Stimulated activated naive CD4-positive, alpha-beta T cell treated with Interleukin-2 at 50 U/mL for 16 hours (primary cell): ENCODE results near the gene ZC2HC1B.
"Not testable (repeated sequence)": the region's sequence is repeated elsewhere in the genome, so short reads cannot be mapped to it uniquely, and the experiment has no call there.

ENCODE experiments used
- DNase-seq: peaks from one replicate; lab custom pipeline; 2025; lab: John Stamatoyannopoulos, UW

The ZC2HC1B gene

DNA sequence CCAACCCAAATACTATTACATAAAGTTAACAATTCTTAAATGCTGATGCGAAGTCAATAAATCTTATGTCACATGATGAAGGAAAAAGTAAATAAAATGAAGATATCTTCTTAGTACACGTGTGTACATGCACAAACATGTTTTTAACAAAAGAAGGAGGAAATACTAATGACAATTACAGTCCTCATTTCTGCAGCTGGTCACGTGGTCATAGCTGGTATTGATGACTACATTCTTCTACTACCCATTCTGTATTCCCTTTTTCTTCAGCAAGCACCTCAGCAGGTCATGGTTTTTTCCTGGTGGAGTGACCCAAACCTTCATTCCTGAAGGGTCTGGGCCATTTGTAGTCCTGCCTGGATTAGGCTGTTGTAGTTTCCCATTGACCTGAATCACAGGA, 4.5 kb downstream of the ZC2HC1B start:
- not testable (repeated sequence) for DNase-seq

DNA sequence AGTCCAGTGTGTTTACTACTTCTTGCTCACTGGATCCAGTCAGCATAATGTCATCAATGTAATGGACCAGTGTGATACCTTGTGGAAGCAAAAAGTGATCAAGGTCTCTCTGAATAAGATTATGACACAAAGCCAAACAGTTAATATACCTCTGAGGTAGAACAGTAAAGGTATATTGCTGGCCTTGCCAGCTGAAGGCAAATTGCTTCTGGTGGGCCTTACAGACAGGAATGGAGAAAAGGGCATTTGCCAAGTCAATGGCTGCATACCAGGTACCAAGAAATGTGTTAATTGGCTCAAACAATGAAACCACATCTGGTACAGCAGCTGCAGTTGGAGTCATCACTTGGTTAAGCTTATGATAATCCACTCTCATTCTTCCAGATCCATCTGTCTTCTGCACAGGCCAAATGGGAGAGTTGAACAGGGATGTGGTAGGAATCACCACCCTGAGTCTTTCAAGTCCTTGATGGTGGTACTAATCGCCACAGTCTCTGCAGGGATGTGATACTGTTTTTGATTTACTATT, 7.0 kb downstream of the ZC2HC1B start:
- not testable (repeated sequence) for DNase-seq

DNA sequence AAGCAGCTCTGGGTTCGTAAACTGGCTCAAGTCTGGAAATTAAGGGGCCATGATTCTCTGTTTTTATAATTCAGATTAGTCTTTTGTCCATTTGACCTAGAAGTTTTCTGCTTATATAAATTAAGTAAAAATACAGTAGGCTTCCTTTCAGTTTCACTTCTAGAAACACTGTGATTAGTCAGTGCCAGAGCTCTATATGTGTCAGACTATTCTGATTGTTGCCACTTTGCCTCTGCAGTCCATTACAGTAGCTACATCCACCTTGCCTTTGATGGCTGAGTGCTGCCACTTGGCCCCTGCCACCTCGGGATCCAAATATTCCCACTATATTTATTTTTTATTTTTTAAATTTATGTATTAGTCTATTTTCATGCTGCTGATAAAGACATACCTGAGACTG, 7.9 kb downstream of the ZC2HC1B start:
- no peak for DNase-seq

DNA sequence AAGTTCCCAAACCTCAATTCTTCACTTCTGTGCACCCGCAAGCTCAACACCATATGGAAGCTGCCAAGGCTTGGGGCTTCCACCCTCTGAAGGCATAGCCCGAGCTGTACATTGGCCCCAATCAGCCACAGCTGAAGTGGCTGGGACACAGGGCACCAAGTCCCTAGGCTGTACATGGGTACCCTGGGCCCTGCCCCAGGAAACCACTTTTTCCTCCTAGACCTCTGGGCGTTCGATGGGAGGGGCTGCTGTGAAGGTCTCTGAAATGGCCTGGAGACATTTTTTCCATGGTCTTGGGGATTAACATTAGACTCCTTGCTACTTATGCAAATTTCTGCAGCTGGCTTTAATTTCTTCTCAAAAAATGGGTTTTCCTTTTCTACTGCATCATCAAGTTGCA, 9.3 kb downstream of the ZC2HC1B start:
- not testable (repeated sequence) for DNase-seq

DNA sequence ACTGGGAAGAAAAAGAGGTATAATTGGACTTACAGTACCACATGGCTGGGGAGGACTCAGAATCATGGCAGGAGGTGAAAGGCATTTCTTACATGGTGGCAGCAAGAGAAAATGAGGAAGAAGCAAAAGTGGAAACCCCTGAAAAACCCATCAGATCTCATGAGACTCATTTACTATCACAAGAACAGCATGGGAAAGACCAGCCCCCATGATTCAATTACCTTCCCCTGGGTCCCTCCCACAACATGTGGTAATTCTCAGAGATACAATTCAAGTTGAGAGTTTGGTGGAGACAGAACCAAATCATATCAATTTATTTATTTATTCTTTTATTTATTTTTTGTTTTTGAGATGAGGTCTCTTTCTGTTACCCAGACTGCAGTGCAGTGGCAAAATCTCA, 10.2 kb downstream of the ZC2HC1B start:
- not testable (repeated sequence) for DNase-seq

DNA sequence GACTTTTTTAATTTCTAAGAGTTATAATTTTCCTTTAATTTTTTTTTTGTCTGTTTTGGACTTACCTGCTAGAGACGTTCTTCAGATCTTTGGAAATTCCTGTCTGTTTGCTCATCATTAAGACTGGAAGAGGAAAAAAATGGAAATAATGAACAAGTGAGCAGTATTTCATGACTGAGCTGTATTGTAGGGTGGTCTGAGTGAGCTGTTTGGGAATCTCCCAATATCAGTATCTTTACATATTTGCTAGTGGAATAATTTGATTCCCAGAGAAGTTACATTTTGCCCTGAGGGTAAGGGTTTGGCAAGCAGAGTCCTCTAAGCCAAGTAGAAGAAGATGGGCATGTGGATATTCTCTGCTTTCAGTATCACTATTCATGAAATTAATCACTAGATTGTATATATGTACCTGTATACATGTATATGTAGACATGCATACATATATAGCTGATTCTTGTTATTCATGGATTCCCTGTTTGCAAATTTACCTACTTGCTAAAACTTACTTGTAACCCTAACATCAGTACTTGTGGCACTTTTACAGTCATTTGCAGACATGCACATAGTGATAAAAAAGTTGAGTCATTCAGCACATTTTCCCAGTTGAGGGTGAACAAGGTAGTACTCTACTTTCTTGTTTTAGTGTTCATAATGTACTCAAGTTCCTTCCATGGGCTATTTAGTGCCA, 13.5 kb downstream of the ZC2HC1B start:
- DNase-seq: no peak

DNA sequence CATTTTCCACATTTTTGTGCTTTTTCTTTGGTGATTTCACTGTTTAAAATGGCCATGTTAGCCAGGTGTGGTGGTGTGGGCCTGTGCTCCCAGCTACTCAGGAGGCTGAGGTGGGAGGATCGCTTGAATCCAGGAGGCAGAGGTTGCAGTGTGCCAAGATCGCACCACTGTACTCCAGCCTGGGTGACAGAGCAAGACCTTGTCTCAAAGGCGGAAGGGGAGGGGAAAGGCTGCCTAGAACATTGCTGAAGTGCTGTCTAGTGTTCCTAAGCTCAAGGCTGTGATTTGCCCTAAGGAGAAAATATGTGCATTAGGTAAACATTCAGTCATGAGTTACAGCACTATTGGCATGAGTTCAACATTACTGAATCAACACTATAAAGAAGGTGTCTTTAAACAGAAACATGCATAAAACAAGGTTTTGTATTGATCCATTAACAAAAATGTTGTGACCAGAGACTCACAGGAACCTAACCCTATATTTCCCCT, 14.0 kb downstream of the ZC2HC1B start:
- DNase-seq: no peak

DNA sequence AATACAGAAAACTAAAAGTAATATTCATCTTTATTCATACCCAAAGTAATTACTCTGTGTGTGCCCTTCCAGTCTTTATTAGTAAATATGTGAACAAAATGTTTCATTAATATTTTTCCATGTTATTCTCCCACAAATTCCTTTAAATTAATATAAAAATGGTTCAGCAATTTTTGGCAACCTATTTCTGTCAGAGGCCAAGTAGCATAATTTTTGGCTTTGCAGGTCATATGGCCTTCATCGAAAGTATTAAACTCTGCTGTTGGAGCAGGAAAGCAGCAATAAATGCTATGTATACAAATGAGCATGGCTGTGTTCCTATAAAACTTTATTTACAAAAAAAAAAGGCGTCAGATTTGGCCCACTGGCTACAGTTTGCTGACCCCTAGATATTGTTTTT, 16.1 kb downstream of the ZC2HC1B start:
- DNase-seq: no peak

DNA sequence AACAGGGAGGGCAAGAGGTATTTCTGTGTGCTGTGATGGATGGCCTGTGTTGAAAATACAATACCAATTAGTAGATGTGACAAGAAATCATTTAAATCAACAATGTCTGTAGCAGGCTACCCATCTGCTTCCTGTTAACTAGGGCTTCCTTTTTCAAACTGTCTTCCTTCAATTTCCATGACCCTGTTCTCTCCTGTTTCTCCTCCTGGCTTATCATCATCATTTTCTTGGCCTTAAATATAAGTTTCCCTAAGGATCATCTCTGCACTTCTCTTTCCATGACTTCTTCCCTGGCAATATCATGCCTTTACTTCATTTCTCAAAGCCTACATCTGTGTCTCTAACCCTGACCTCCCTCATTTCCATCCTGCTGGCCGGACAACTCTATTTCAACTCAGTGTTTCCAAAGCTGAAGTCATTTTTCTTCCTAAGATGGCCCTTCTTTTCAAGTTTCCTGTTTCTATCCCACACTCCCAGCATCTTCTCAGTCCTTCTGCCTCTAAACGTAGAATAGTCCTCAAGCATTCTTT, 18.2 kb downstream of the ZC2HC1B start:
- DNase-seq: no peak

DNA sequence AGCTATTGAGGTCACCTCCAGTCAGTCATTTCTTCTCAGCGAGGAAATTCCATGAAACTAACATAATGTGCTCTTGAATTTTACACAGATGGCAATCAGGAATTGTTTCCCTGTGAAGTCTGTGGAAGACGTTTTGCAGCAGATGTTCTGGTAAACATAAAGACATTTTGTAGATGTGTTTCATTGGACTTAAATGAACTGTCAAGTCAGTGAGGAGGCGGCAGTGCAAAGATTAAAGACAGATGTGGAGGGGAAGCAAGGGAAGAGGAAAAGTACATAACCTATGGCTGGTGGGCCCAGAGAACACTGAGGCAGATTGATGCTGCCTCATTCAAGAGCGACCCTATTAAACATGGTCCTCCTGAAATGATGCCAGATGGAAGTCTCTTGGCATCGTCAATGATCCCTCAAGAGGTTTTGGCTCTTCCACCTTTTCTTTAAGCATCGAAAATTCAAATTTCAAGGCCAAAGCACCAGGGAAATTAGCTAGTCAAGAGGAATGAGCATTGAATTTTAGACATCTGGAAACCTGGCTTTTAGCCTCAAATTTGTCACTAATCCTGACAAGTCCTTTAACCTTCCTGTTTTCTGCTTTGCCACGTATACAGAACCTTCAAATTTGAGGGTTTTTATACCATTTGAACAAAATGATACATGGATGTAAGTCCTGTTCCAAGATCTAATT, 20.1 kb downstream of the ZC2HC1B start:
- DNase-seq: no peak

DNA sequence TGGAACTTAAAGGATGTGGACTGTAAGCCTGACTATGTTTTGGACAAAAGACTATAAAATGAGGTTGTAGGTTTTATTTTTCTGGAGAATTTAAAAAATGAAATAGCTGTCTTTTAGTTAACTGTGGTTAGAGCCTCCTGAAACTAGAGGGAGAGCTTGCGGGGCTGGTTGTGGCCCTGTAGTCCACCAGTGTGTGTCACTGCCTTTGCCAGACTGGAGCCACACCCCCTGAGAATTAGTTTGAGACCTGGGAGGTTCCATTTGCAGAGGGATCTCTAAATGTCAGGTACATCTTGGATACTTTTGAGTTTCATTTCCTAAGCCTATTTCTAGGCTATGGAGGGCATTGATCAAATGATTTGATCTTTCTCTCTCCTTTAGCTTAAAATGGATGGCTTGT, 20.8 kb downstream of the ZC2HC1B start:
- DNase-seq: no peak

DNA sequence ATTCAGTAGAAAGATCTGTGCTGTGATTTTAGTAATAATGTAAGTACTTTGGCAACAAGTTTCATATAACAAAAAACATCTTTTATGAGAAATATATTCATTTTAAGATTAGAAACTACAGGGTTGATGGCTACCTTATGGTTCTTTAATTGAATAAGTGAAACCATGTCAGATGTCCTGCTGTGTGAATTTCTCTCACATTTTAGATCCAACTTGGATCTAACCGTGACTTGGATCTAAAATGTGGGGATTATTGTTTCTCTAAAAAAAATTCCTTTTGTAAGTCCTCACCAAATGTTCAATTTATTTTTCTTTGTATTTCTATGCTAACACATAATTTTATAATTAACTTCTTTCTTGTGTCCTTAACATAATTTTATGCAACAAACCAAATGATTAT, 30.4 kb downstream of the ZC2HC1B start:
- DNase-seq: no peak

DNA sequence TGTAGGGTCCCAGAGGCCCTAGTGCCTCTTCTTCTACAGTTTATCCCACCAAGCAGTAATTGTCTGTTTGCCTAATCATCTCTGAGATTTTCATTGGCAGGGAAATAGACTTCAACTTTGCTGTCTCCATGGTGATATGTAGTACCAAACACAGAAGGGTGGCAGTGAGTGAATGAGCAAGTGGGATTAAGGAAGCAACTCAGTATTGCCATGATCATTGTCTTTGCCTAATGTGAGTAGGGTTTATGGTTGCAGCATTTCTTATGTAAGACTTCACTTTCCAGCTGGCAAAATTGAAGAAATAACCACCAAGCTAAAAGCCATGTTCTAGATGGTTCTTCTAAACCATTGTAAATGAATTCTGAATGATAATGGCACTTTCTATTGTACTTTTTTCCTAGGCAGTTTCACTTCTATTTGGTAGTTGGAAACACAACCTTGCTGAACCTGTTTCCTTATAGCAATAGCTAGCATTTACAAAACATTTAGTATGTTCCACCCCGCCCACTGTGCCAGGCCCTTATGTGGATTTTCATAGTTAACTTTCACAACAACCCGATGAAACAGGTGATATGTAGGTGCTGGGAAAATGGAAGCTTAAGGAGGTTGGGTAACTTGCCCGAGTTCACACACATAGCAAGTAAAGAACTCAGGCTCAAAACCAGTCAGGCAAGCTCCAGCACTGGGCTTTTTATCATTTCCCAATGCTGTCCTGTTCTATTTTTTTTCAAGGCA, 32.0 kb downstream of the ZC2HC1B start:
- no peak for DNase-seq

DNA sequence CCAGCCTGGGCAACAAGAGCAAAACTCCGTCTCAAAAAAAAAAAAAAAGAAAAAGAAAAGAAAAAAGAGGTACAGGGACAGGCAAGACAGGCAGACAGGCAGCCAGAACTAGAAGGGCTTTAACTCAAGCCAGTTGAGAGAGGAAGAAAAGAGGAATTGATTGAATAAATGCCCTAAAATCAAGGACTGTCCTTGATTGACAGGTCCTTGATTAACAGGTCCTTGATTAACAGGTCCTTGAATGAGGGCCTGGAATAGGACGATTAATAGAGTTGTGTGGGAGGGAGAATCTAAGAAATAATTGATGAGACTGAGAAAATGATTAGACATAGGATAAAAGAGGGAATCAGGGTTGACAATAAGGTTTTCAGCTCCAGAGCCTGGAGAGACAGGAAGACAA, 36.1 kb downstream of the ZC2HC1B start:
- no peak for DNase-seq

DNA sequence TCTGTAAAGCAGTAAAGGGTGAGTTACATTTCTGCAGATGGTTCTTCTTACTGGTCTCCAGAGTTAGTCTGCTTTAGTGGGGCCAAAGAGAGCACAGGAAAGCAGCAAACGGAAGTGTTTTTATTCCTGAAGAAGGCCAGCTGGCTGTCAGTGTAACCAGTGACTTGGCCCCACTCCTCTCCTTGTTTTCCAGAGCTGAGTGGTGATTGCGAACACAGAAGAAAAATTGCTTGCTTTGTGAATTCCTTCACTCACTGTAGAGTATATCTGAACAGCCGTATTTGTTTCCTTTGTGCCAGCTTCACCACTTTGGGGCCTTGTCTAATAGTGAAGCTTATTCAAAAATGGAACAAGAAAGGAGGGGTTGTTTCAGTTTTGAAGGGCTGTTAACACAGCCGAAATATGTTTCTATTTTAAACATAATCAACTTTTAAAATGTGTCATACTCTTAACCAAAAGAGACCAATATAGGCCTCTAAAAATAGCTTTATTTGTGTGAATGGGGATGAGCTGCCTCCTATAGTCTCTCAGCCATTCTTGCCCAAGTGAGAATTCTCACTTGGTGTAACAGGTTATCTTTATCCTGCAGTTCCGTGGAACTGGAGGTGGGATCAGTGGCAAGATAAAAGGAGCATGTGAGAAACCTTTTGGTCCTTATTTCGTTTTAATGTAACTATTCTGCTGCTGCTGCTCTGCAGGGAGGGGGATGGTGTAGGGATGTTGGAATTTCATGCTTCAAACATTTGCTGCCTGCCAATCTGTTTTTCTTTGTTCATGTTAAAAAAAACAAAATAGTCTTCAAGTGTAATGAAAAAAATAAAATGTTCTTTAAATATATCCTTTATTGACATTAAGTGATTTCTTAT, 37.8 kb downstream of the ZC2HC1B start:
- no peak for DNase-seq

DNA sequence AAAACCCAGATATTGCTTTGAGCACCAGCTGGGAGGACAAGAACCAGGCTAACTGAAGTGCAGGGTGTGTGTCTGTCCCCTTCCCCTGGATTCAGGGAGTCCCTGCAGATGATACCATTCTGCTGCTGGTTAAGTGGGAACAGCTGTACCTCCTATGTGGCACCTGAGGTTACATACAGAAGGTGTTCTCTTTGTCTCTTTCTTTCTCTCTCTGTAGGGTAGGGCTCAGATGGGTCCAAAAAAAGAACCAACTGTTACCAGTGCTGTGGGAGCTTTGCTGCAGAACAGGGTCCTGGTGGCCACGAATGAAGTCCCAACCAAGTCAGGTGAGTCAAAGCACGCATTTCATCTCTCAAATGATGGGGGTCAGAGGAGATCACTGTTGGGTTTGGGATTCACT, 38.6 kb downstream of the ZC2HC1B start:
- DNase-seq: no peak

DNA sequence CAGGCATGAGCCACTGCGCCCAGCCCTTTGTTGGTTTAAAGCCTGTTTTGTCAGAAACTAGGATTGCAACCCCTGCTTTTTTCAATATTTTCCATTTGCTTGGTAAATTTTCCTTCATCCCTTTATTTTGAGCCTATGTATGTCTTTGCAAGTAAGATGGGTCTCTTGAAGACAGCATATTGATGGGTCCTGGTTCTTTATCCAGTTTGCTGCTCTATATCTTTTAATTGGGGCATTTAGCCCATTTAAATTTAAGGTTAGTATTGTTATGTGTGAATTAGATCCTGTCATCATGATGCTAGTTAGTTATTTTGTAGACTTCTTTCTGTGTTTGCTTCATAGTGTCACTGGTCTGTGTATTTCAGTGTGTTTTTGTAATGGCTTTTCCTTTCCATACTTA, 46.8 kb downstream of the ZC2HC1B start:
- DNase-seq: no peak

DNA sequence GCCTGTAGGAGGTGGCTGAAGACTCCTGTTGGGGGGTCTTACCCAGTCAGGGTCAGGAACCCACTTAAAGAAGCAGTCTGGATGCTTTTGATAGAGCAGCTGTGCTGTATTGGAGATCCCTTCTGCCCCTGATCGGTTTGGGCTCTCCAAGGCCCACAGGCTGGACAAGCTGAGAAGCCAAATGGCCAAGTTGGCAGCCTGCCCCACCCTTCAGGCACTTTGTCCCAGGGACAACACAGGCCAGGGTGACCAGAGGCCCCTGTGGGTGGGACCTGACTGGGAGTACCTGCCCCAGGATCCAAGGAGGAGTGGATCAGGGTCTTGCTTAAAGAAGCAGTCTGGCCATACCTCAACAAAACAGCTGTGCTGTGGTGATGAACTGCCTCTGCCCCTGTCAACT, 48.4 kb downstream of the ZC2HC1B start:
- no peak for DNase-seq

DNA sequence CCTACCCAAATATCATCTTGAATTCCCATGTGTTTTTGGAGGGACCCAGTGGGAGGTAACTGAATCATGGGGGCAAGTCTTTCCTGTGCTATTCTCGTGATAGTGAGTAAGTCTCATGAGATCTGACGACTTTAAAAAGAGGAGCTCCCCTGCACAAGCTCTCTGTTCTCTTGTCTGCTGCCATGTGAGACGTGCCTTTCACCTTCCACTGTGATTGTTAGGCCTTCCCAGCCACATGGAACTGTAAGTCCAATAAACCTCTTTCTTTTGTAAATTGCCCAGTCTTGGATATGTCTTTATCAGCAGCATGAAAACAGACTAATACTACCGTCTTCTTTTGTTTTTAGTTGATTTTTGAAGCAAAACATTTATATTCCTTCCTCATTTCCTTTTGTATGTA, 52.8 kb downstream of the ZC2HC1B start:
- DNase-seq: not testable (repeated sequence)

DNA sequence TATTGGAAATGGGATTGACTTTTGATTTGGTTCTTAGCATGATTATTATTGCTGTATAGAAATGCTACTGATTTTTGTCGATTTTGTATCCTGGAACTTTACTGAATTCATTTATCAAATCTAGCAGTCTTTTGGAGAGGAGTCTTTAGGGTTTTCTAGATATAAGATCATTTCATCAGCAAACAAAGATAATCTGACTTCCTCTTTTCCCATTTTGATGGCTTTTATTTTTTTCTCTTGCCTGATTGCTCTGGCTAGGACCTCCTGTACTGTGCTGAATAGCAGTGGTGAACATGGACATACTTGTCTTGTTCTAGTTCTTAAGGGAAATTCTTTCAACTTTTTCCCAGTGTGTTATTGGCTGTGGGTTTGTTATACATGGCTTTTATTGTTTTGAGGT, 64.6 kb downstream of the ZC2HC1B start:
- DNase-seq: no peak

DNA sequence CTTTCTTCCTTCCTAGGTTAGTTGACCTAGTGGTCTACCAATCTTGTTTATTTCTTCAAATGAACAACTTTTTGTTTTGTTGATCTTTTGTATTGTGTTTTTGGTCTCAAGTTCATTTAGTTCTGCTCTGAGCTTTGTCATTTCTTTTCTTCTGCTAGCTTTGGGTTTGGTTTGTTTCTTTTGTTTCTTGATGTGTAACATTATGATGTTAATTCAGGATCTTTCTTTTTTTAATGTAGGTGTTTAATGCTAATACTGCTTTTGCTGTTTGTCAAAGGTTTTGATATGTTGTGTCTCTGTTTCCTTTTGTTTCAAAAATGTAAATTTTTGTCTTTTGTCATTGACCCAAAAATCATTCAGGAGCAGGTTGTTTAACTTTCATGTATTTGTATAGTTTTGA, 65.7 kb downstream of the ZC2HC1B start:
- DNase-seq: no peak

DNA sequence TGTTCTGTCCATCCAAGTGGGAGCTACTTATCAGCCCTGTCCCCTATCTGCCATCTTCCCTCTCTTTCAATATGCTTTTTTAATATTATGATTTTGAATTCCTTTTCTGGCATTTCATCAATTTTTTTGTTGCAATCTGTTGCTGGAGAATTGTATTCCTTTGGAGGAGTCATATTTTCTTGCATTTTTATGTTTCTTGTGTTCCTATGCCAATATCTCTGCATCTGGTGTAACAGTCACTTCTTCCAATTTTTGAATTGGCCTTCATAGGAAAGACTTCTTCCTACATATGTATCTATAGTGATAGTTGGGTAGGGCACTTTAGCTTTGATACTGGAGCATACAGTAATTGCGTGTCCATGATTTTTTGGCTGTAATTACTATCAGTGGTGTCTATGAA, 70.1 kb downstream of the ZC2HC1B start:
- DNase-seq: no peak
